Endodermal cell (in vitro differentiated cells): ENCODE measurements around the gene SARNP. TPM values are rescaled to one million over a fixed set of nuclear protein-coding genes. Genes with fewer than 3 reads are reported as not detected.

Experiments
- DNase-seq: peaks from one replicate; pipeline ENCODE4 v3.0.0-alpha.2; 2017
- H3K27ac ChIP-seq: 2 replicates; pipeline ENCODE4 v1.5.1; 2013; ENCODE audit warnings: mild to moderate bottlenecking, low read depth, low read length, moderate library complexity
- H3K27me3 ChIP-seq: 2 replicates; pipeline ENCODE4 v1.6.1; 2013; ENCODE audit warnings: mild to moderate bottlenecking, low read length, moderate library complexity; ENCODE audit not compliant: insufficient read depth, control insufficient read depth, poor library complexity, severe bottlenecking
- H3K36me3 ChIP-seq: 2 replicates; pipeline ENCODE4 v1.7.0; 2013; ENCODE audit warnings: mild to moderate bottlenecking, low read length, moderate library complexity; ENCODE audit not compliant: control insufficient read depth, insufficient read depth
- H3K4me1 ChIP-seq: one replicate; pipeline ENCODE4 v1.7.0; 2013; ENCODE audit warnings: low read length; ENCODE audit not compliant: control insufficient read depth, insufficient read depth
- H3K4me3 ChIP-seq: 2 replicates; pipeline ENCODE4 v1.5.1; 2013; ENCODE audit warnings: mild to moderate bottlenecking, low read length, moderate library complexity
- H3K9ac ChIP-seq: 2 replicates; pipeline ENCODE4 v1.6.1; 2013; ENCODE audit warnings: mild to moderate bottlenecking, low read length, moderate library complexity; ENCODE audit not compliant: poor library complexity, severe bottlenecking; ENCODE audit errors: extremely low read depth
- H3K9me3 ChIP-seq: 2 replicates; pipeline ENCODE4 v1.6.1; 2013; ENCODE audit warnings: mild to moderate bottlenecking, low read length, moderate library complexity; ENCODE audit not compliant: control insufficient read depth
- H3K27ac Mint-ChIP-seq: 2 replicates; pipeline ENCODE4 v1.8.0; 2020; ENCODE audit warnings: mixed read lengths
- H3K27me3 Mint-ChIP-seq: 2 replicates; pipeline ENCODE4 v1.8.0; 2021; ENCODE audit warnings: mild to moderate bottlenecking, mixed read lengths; ENCODE audit not compliant: insufficient read depth
- H3K36me3 Mint-ChIP-seq: 2 replicates; pipeline ENCODE4 v1.8.0; 2020; ENCODE audit warnings: low read depth, mixed read lengths
- H3K4me1 Mint-ChIP-seq: 2 replicates; pipeline ENCODE4 v1.8.0; 2020; ENCODE audit warnings: mixed read lengths
- H3K4me3 Mint-ChIP-seq: 2 replicates; pipeline ENCODE4 v1.8.0; 2020; ENCODE audit warnings: mild to moderate bottlenecking, moderate library complexity, mixed read lengths
- H3K9me3 Mint-ChIP-seq: 2 replicates; pipeline ENCODE4 v1.8.0; 2020; ENCODE audit warnings: mild to moderate bottlenecking, mixed read lengths
- WGBS, 2 experiments: methylation state at CpG; one replicate each; pipeline versions ENCODE4 v1.1.5 to v1.1.7; 2013; ENCODE audit warnings: missing lambda C conversion rate in 2 of 2, mixed read lengths in 1 of 2; ENCODE audit not compliant: insufficient coverage in 1 of 2, insufficient read length in 1 of 2; 5-methylcytosine and 5-hydroxymethylcytosine counted together
- total RNA-seq, 2 donors: library from RNA; stranded (reverse); fragmentation: NEBNext Ultra II Directional in 1 of 2; extraction: Animal tissue kit (Norgen Biotek cat#: 25700) in 1 of 2; gene quantifications; 2 replicates in 1 of 2; 3 replicates in 1 of 2; pipeline ENCODE4 v1.2.1, GENCODE V29; 2021
- TF ChIP-seq, protein P1 (sequence below): fragments of 200-600 bp; sonication (generic); conservative IDR thresholded peaks from 2 replicates; pipeline ENCODE4 v1.5.0; 2021; ENCODE audit warnings: antibody characterized with exemption, mild to moderate bottlenecking

SARNP gene
- total RNA-seq, 2 donors from 2014 or later: 95.7 to 119 TPM

DNA sequence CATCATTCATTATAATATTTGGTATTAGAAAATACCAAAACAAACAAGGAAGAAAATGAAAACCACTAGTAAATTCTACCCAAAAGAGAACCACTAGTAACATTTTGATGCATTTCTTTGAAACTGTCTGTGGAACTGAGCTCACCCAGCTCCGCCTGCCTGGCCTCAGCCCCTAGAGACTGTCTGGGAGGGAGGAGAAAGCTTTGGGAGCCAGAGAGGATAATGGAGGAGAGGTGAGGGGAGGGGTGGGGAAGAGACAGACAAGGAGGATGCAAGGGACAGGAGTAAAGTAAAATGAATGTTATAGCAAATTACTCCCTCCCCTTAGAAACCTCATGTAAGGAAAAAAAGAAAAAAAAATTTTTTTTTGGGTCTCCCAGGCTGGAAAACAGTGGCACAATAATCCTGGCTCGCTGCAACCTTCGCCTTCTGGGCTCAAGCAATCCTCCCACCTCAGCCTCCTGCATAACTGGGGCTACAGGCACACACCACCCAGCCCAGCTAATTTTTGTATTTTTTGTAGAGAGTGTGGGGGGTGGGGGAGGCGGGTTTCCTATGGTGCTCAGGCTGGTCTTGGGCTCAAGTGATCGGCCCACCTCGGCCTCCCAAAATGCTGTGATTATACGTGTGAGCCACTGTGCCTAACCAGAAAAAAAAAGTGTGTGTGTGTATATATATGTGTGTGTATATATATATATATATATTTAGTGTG lies 28.4 kb upstream of the SARNP start:
- H3K9ac ChIP-seq: no peak overlapping the region
- H3K9me3 ChIP-seq: no peaks in the 10 kb centered on the region
- H3K27me3 ChIP-seq: no peaks in the 10 kb centered on the region
- Mint-ChIP-seq H3K9me3 (no peaks in the 10 kb centered on the region), H3K27me3 (peaks cover 4% of the 10 kb centered on the region), H3K4me3 (no peak overlapping the region), H3K27ac (no peak overlapping the region), H3K4me1 (peaks cover 18% of the 10 kb centered on the region), H3K36me3 (no peaks in the 10 kb centered on the region)
- 93% methylated on average over 3 to 7 of the region's 7 CpGs for WGBS, 2 experiments
- no peak for DNase-seq
- peaks cover 14% of the 10 kb centered on the region for H3K4me1 ChIP-seq
- no peaks in the 10 kb centered on the region for H3K36me3 ChIP-seq
- TF ChIP-seq, protein P1, sequence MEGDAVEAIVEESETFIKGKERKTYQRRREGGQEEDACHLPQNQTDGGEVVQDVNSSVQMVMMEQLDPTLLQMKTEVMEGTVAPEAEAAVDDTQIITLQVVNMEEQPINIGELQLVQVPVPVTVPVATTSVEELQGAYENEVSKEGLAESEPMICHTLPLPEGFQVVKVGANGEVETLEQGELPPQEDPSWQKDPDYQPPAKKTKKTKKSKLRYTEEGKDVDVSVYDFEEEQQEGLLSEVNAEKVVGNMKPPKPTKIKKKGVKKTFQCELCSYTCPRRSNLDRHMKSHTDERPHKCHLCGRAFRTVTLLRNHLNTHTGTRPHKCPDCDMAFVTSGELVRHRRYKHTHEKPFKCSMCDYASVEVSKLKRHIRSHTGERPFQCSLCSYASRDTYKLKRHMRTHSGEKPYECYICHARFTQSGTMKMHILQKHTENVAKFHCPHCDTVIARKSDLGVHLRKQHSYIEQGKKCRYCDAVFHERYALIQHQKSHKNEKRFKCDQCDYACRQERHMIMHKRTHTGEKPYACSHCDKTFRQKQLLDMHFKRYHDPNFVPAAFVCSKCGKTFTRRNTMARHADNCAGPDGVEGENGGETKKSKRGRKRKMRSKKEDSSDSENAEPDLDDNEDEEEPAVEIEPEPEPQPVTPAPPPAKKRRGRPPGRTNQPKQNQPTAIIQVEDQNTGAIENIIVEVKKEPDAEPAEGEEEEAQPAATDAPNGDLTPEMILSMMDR: no peak
- H3K27ac ChIP-seq: no peak overlapping the region
- no peak overlapping the region for H3K4me3 ChIP-seq

DNA sequence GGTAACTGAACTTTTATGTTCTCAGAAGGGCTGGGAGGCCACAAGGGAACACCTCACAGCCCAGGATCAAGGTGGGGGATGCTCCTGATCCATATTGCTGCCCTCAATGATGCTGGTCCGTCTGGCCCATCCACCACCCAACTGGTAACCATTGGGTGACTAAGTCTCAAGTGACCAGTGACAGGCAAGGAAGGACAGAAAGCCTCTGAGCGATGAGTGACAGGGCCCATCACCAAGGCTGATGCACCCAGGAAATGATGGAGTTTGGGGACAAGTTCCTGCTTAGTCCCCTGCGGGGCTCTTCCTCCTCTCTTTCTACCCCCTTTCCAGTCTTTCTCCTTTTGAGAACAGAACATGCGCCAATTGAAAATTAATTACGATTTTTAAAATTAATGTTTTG lies 27.8 kb upstream of the SARNP start:
- H3K4me3 ChIP-seq: no peak overlapping the region
- H3K36me3 Mint-ChIP-seq: no peaks in the 10 kb centered on the region
- H3K9ac ChIP-seq: no peak overlapping the region
- H3K27me3 Mint-ChIP-seq: peaks cover 4% of the 10 kb centered on the region
- no peaks in the 10 kb centered on the region for H3K27me3 ChIP-seq
- H3K4me1 Mint-ChIP-seq: peaks cover 12% of the 10 kb centered on the region
- 90 to 100% methylated on average over 1 to 3 of the region's 5 CpGs for WGBS, 2 experiments
- no peak overlapping the region for H3K4me3 Mint-ChIP-seq
- H3K9me3 ChIP-seq: no peaks in the 10 kb centered on the region
- H3K27ac ChIP-seq: no peak overlapping the region
- H3K36me3 ChIP-seq: no peaks in the 10 kb centered on the region
- no peaks in the 10 kb centered on the region for H3K9me3 Mint-ChIP-seq
- peaks cover 9% of the 10 kb centered on the region for H3K4me1 ChIP-seq
- TF ChIP-seq, protein P1: no peak
- no peak for DNase-seq
- no peak overlapping the region for H3K27ac Mint-ChIP-seq

DNA sequence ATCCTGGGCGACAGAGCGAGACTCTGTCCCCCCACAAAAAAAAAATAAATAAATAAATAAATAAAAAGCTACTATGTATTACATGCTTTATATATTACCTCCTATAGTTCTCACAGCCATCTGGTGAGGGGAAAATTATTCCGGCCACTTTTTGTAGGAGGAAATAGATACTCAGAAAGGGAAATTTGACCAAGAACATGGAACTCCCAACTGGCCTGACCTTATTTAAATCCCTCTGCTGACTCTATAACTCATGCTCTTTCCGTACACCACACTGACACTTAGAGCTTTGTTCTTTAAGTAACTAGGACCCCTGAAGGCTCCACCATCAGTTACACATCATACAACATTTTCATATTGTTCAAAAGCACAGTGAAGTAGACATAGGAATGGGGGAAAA lies 27.4 kb upstream of the SARNP start:
- peaks cover 9% of the 10 kb centered on the region for H3K4me1 Mint-ChIP-seq
- DNase-seq: no peak
- Histone ChIP-seq H3K9ac (no peak overlapping the region), H3K27ac (no peak overlapping the region), H3K27me3 (no peaks in the 10 kb centered on the region), H3K9me3 (no peaks in the 10 kb centered on the region), H3K4me1 (peaks cover 5% of the 10 kb centered on the region), H3K4me3 (no peak overlapping the region), H3K36me3 (no peaks in the 10 kb centered on the region)
- WGBS, 2 experiments: 80% methylated on average over 1 of the region's 4 CpGs; no CpG with 5 or more reads in 1 of the 2 experiments
- H3K4me3 Mint-ChIP-seq: no peak overlapping the region
- no peaks in the 10 kb centered on the region for H3K36me3 Mint-ChIP-seq
- H3K27me3 Mint-ChIP-seq: peaks cover 1% of the 10 kb centered on the region
- H3K27ac Mint-ChIP-seq: no peak overlapping the region
- H3K9me3 Mint-ChIP-seq: no peaks in the 10 kb centered on the region
- TF ChIP-seq, protein P1: no peak
